ENCODE data around the gene MS4A1.
"Not testable (repeated sequence)": the region's sequence is repeated elsewhere in the genome, so short reads cannot be mapped to it uniquely, and the experiment has no call there.

MS4A1 gene

GRCh38 chr11:60455531-60456042 lies at the start of gene MS4A1:
Gene MS4A1 (plus strand): TSS chr11:60455847. CDS start chr11:60462375, 6,528 bp downstream.
- DNase-seq: no peak

- DNase-seq: no peak
Observed at GRCh38 chr11:60420015-60420414, 35.6 kb upstream of the MS4A1 start.

GRCh38 chr11:60422609-60423008 lies 33.0 kb upstream of the MS4A1 start:
- DNase-seq: no peak

GRCh38 chr11:60428517-60428916 lies 27.1 kb upstream of the MS4A1 start:
- no peak for DNase-seq

GRCh38 chr11:60429272-60429671 lies 26.4 kb upstream of the MS4A1 start, which contains the start of gene MS4A5:
Gene MS4A5 (plus strand): TSS chr11:60429572. CDS start chr11:60429675, 103 bp downstream.
- no peak for DNase-seq

GRCh38 chr11:60431251-60431650 lies 24.4 kb upstream of the MS4A1 start:
- no peak for DNase-seq

GRCh38 chr11:60433401-60433800 lies 22.2 kb upstream of the MS4A1 start:
- DNase-seq: no peak

GRCh38 chr11:60447070-60447469 lies 8.6 kb upstream of the MS4A1 start:
- no peak for DNase-seq

- no peak for DNase-seq
Observed at GRCh38 chr11:60447846-60448245, 7.8 kb upstream of the MS4A1 start.

GRCh38 chr11:60451185-60451584 lies 4.5 kb upstream of the MS4A1 start:
- DNase-seq: not testable (repeated sequence)

- no peak for DNase-seq
Observed at GRCh38 chr11:60454212-60454611, 1.4 kb upstream of the MS4A1 start.

- no peak for DNase-seq
Observed at GRCh38 chr11:60457576-60457975, 1.9 kb downstream of the MS4A1 start.

GRCh38 chr11:60459345-60459744 lies 3.7 kb downstream of the MS4A1 start:
- DNase-seq: no peak

GRCh38 chr11:60468829-60469228 lies 13.2 kb downstream of the MS4A1 start:
- DNase-seq: no peak

GRCh38 chr11:60469723-60470122 lies 14.1 kb downstream of the MS4A1 start:
- no peak for DNase-seq

GRCh38 chr11:60477035-60477445 lies 21.4 kb downstream of the MS4A1 start:
- DNase-seq: no peak

GRCh38 chr11:60482361-60482760 lies 26.7 kb downstream of the MS4A1 start:
- no peak for DNase-seq

GRCh38 chr11:60485987-60486386 lies 30.3 kb downstream of the MS4A1 start:
- no peak for DNase-seq

GRCh38 chr11:60492488-60493009 lies 36.9 kb downstream of the MS4A1 start, which contains the start of gene MS4A12:
Gene MS4A12 (plus strand): TSS chr11:60492778. CDS start chr11:60497319, 4,541 bp downstream.
- DNase-seq: no peak

GRCh38 chr11:60493454-60493853 lies 37.8 kb downstream of the MS4A1 start:
- DNase-seq: no peak

GRCh38 chr11:60498399-60498798 lies 42.8 kb downstream of the MS4A1 start:
- DNase-seq: no peak

GRCh38 chr11:60498853-60499252 lies 43.2 kb downstream of the MS4A1 start:
- no peak for DNase-seq

- DNase-seq: no peak
Observed at GRCh38 chr11:60500276-60500910, 44.7 kb downstream of the MS4A1 start.

GRCh38 chr11:60502221-60502775 lies 46.7 kb downstream of the MS4A1 start:
- DNase-seq: no peak

Data from activated T-cell treated with anti-CD3 and anti-CD28 coated beads, Interleukin-2, amount 50 U/mL, for 1 hour (primary cell).